ENCODE data around the gene NUP93.

Gene NUP93

GRCh38 chr16:56894331-56894917 lies 164.5 kb downstream of the NUP93 start:
- no peak for DNase-seq (ENCODE audit: low spot score)

DNA sequence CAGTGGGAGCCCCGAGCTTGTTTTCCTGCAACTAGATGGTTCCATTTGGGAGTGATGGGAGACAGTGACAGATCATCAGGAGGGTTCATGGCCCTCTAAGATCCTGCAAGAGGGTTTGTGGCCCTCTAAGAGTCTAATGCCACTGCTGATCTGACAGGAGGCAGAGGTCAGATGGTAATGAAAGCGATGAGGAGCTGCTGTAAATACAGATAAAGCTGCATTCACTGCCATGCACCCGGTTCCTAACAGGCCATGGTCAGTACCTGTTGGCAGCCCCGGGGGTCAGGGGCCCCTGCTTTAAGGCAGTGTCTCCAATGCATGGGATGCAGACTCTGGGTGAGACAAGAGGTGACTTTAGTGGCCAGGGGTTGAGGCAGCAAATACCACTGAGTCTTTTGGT lies 165.9 kb downstream of the NUP93 start:
- no peak for DNase-seq (ENCODE audit: low spot score)

DNA sequence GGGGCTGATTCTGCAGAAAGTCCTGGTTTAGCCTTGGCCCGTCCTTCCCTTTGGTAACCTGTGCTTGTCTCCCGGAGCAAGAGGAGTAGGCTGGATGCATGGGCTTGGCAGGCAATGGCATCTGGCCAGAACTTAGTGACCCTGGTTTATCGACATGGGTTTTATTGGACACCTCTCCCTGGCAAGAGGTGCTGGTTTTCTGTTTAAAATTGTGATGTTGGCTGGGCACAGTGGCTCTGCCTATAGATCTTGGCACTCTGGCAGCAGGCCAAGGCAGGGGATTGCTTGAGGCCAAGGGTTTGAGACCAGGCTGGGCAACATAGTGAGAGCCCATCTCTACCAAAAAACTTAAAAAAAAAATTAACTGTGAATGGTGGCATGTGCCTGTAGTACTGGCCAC lies 166.3 kb downstream of the NUP93 start:
- no peak for DNase-seq (ENCODE audit: low spot score)

- DNase-seq (ENCODE audit: low spot score): no peak
Observed at GRCh38 chr16:56897026-56897799, 167.3 kb downstream of the NUP93 start.

DNA sequence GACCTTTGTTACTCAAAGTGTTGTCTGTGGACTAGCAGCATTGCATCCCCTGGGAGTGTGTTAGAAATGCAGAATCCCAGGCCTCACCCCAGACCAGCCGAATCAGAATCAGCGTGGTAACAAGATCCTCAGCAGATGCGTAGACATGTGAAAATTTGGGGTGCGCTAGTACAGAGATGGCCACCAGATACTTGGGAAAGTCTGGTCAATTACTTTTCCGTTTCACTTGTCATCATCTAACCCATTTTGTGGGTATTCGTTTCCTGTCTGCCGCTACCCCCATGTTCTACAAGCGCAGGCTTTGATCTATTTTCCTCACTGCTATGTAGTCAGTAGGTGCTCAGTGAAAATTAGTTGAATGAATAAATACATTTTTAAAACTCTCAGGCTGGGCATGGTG lies 168.9 kb downstream of the NUP93 start:
- no peak for DNase-seq (ENCODE audit: low spot score)

All from GM03348 (cell line).